MM.1S (cell line): Measurements from ENCODE around the gene ULK4.

Experiments used
- CTCF ChIP-seq: fragments of 300-600 bp; sonication (generic); IDR thresholded peaks from 2 replicates; pipeline ENCODE4 v1.5.1; 2016; ENCODE audit warnings: antibody characterized with exemption, low read length, mixed read lengths
- EZH2 ChIP-seq: fragments of 300-600 bp; sonication (generic); optimal IDR thresholded peaks from 2 replicates; pipeline ENCODE3; 2017; ENCODE audit warnings: low read depth, mild to moderate bottlenecking, antibody characterized with exemption, low read length, mixed read lengths
- EZH2phosphoT487 ChIP-seq: fragments of 300-600 bp; sonication (generic); IDR thresholded peaks from 2 replicates; pipeline ENCODE4 v1.6.1; 2018; ENCODE audit warnings: antibody characterized with exemption, low read length

DNA sequence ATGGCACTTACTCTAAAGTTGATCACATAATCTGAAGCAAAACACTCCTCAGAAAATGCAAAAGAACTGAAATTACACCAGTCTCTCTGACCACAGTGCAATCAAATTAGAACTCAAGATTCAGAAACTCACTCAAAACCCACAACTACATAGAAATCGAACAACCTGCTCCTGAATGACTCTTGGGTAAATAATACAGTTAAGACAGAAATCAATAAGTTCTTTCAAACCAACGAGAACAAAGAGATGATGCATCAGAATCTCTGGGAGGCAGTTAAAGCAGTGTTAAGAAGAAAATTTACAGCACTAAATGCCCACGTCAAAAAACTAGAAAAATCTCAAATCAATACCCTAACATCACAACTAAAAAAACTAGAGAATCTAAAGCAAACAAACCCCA, 535.4 kb downstream of the ULK4 start:
- no peak for TF ChIP-seq CTCF
- TF ChIP-seq EZH2, result no peak
- TF ChIP-seq EZH2phosphoT487, result no peak
